Skeletal muscle tissue (tissue), 4 donors: ENCODE data around the gene GFRA1. TPM values are rescaled to one million over a fixed set of nuclear protein-coding genes. Genes with fewer than 3 reads are reported as not detected.

Experiments
- H3K27ac ChIP-seq: one replicate; pipeline ENCODE4 v1.7.0; 2013; ENCODE audit warnings: mild to moderate bottlenecking, low read depth, low read length, inconsistent platforms
- H3K27me3 ChIP-seq, 3 donors: one replicate each; pipeline ENCODE4 v1.7.0; 2013; ENCODE audit warnings: low read length in 3 of 3; ENCODE audit not compliant: control insufficient read depth in 3 of 3, insufficient read depth in 3 of 3
- H3K36me3 ChIP-seq, 3 donors: one replicate each; pipeline ENCODE4 v1.7.0; 2013; ENCODE audit warnings: low read length in 3 of 3; ENCODE audit not compliant: control insufficient read depth in 3 of 3, insufficient read depth in 3 of 3
- H3K4me1 ChIP-seq, 3 donors: one replicate each; pipeline ENCODE4 v1.7.0; 2013; ENCODE audit warnings: low read length in 3 of 3, mild to moderate bottlenecking in 3 of 3; ENCODE audit not compliant: control insufficient read depth in 3 of 3, insufficient read depth in 3 of 3
- H3K4me3 ChIP-seq, 3 donors: one replicate each; pipeline ENCODE4 v1.7.0; 2013; ENCODE audit warnings: low read length in 3 of 3
- H3K9ac ChIP-seq, 3 donors: one replicate each; pipeline ENCODE4 v1.7.0; 2013; ENCODE audit warnings: low read length in 3 of 3, mild to moderate bottlenecking in 3 of 3, moderate library complexity in 2 of 3, low read depth in 1 of 3
- H3K9me3 ChIP-seq, 3 donors: one replicate each; pipeline ENCODE4 v1.7.0; 2013; ENCODE audit warnings: low read length in 3 of 3; ENCODE audit not compliant: control insufficient read depth in 3 of 3
- total RNA-seq: library from RNA; depleted of rRNA; stranded (reverse); fragments of >200 nt; gene quantifications from one replicate; pipeline ENCODE4 v1.2.3, GENCODE V29; 2014
- donor health status: Osteomylitis.

Gene GFRA1
- total RNA-seq, 1 donor from 2014 or later, result 24.0 TPM

DNA sequence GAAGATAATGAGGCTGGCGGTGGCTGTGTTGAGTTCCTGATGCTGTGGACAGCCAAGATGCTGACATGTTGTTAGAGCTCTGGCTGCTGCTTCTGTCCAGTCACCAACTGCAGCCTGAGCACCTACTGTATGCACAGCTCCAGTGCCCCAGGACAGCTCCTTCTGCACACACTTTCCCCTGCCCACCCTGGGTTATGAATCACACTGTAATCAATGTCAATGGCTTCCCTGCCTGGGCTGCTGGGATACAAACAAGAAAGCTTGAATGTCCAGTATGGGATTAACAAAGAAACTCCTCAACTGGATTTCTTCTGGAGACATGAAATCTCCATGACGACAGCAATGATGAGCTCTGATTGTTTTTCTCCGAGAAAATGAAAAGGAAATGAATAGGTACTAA is 172.0 kb downstream of the GFRA1 start:
- Histone ChIP-seq H3K27me3 (peaks cover 0 to 2% (median 0%) of the 10 kb centered on the region in 3 donors), H3K4me3 (no peak overlapping the region), H3K9ac (no peak overlapping the region), H3K4me1 (peaks cover 0 to 7% (median 4%) of the 10 kb centered on the region in 3 donors), H3K27ac (no peak overlapping the region), H3K36me3 (no peaks in the 10 kb centered on the region), H3K9me3 (no peaks in the 10 kb centered on the region)

DNA sequence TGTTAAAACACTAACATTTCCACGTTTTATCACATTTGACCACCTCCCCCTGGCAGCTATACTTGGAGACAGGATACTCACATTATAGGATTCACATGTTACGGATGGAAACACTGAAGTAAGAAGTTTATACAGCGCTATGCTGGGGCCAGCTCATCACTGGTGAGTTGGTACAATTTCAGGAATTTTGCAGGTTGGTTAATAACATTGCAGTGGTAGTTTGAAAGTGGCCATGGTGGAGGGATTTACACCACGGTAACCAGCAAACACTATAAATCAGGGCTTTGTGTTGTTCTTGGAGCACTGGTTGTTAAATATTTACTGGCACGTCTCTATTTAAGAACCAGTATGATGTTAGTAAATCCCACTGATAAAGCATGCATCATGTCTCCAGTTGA is 174.0 kb downstream of the GFRA1 start:
- H3K4me1 ChIP-seq, result peaks cover 0 to 7% (median 4%) of the 10 kb centered on the region in 3 donors
- no peak overlapping the region for H3K9ac ChIP-seq
- no peaks in the 10 kb centered on the region for H3K36me3 ChIP-seq
- no peak overlapping the region for H3K27ac ChIP-seq
- H3K4me3 ChIP-seq, result no peak overlapping the region
- peaks cover 0 to 2% (median 0%) of the 10 kb centered on the region in 3 donors for H3K27me3 ChIP-seq
- H3K9me3 ChIP-seq, result no peaks in the 10 kb centered on the region

DNA sequence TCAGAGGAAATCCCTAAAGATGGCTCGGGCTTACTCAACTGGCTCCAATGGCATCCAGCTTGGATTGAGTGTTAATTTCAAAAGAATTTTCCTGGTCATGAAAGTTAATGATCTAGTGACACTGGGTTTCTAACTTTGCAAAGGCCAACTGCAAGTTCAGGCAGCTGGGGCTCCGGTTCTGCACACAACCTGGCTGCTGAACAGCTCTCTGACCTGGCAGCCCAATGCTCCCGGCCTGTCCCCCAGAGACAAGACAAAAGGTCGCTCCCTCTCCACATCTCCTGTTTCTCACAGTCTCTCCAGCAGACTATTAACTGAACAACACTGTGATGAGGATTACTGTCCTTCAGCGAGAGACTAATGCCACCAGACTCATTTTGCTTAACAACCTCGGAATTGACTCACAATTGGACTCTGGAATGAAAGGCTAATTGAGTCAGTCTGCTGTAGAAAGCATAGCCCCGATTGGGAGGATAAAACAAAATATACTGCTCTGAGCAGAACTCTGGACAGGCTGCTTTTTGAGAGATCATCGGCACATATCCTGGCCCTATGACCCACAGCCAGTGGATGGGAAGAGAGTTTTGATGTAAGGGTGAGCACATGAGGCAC is 174.5 kb downstream of the GFRA1 start:
- H3K36me3 ChIP-seq, result no peaks in the 10 kb centered on the region
- H3K4me3 ChIP-seq, result no peak overlapping the region
- no peak overlapping the region for H3K27ac ChIP-seq
- H3K27me3 ChIP-seq, result peaks cover 0 to 2% (median 0%) of the 10 kb centered on the region in 3 donors
- no peak overlapping the region for H3K9ac ChIP-seq
- H3K4me1 ChIP-seq, result peaks cover 0 to 7% (median 4%) of the 10 kb centered on the region in 3 donors
- H3K9me3 ChIP-seq, result no peaks in the 10 kb centered on the region

DNA sequence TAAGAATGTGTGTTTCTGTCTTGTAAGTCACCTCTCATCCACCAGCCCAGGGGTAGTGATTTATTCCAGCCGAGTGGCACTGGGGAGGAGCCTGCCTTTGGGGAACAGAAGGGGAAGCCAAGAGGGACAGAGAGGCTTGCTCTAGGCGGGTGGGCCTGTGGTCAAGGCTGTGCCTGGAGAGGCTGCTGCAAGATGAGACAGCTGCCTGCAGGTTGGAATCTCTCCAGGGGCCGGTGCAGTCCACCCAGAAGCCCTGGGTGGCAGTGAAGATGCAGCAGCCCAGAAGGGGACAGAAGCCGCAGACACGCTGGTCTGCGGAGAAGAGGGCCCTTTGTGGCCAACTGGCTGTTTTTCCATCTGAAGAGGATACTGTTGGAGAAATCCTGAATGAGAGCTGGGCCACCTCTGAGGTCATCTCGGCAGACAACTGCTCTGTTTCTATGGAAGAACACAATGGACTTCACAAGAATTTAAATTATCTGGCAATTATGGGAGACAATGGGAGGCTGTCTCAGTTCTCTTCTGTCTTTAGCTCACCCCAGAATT is 175.7 kb downstream of the GFRA1 start:
- H3K36me3 ChIP-seq, result no peaks in the 10 kb centered on the region
- no peaks in the 10 kb centered on the region for H3K9me3 ChIP-seq
- peaks cover 0 to 7% (median 4%) of the 10 kb centered on the region in 3 donors for H3K4me1 ChIP-seq
- no peak overlapping the region for H3K27ac ChIP-seq
- H3K9ac ChIP-seq, result no peak overlapping the region
- H3K27me3 ChIP-seq, result peaks cover 0 to 2% (median 0%) of the 10 kb centered on the region in 3 donors
- no peak overlapping the region for H3K4me3 ChIP-seq

DNA sequence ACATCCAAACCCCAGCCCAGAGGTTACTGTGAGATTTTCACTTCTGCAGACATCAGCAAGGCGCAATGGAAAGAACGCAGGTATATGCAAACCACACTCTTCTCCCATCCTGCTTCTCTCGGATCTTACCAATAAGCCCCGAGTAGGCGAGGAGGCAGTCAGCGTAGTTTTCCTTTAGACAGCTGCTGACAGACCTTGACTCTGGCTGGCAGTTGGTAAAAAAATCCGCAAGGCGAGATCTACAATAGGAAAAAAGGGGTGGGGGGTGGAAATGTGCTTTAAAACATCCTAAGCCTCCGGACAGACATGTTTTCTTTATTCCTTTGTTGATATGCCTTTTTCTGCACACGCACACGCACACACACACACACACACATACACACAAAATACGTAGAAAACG is 176.5 kb downstream of the GFRA1 start:
- no peaks in the 10 kb centered on the region for H3K9me3 ChIP-seq
- H3K36me3 ChIP-seq, result no peaks in the 10 kb centered on the region
- H3K27me3 ChIP-seq, result peaks cover 0 to 2% (median 0%) of the 10 kb centered on the region in 3 donors
- H3K4me1 ChIP-seq, result peaks cover 0 to 7% (median 4%) of the 10 kb centered on the region in 3 donors
- H3K27ac ChIP-seq, result no peak overlapping the region
- no peak overlapping the region for H3K9ac ChIP-seq
- no peak overlapping the region for H3K4me3 ChIP-seq

GRCh38 chr10:116094356-116094755 is 178.7 kb downstream of the GFRA1 start:
- Histone ChIP-seq H3K9ac (no peak overlapping the region), H3K4me3 (no peak overlapping the region), H3K36me3 (no peaks in the 10 kb centered on the region), H3K27ac (no peak overlapping the region), H3K27me3 (no peaks in the 10 kb centered on the region), H3K9me3 (no peaks in the 10 kb centered on the region), H3K4me1 (peaks cover 0 to 7% (median 4%) of the 10 kb centered on the region in 3 donors)

DNA sequence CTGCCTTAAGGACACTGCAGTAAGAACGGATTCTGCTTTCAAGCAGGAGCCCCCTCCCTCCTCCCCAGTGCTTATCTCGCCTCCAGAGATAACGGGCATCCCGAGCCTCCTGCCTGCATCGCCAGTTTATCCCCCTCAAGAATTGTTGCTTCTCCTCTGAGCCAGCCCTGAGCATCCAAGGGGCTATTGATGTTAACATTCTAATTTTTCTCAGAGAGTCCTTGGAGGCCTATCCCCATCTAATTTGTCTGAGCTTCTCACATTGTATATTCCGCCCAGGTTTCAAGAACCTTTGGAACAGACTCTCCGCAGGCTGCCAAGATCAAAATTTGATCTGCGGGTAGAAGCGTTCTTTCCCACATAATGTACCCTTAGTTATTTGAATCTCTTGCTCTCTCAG is 180.0 kb downstream of the GFRA1 start:
- Histone ChIP-seq H3K9me3 (no peaks in the 10 kb centered on the region), H3K4me3 (no peak overlapping the region), H3K27me3 (no peaks in the 10 kb centered on the region), H3K36me3 (no peaks in the 10 kb centered on the region), H3K27ac (no peak overlapping the region), H3K9ac (no peak overlapping the region), H3K4me1 (no peaks in the 10 kb centered on the region)

DNA sequence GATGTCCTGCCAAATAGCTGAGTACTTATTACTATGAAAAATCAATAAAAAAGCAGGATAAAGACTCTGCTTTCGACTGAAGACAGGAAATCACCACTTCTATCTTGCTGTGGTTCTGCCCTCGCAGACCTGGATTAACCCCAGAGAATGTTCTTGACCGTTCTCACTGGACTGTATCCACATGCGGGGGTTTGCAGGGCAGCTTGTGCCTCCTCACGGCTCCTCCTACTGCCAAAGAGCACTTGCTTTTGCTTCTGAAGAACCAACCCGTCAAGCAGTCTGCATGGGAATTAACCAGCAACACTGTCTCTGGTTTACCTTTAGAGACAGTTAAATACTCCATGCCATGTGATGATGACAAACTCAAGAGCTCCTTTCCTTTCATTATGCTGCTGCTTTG is 184.0 kb downstream of the GFRA1 start:
- H3K4me3 ChIP-seq, result no peak overlapping the region
- no peaks in the 10 kb centered on the region for H3K9me3 ChIP-seq
- H3K4me1 ChIP-seq, result no peaks in the 10 kb centered on the region
- no peak overlapping the region for H3K27ac ChIP-seq
- H3K9ac ChIP-seq, result no peak overlapping the region
- no peaks in the 10 kb centered on the region for H3K36me3 ChIP-seq
- no peaks in the 10 kb centered on the region for H3K27me3 ChIP-seq

GRCh38 chr10:116085323-116085722 is 187.7 kb downstream of the GFRA1 start:
- H3K27ac ChIP-seq, result no peak overlapping the region
- H3K4me3 ChIP-seq, result no peak overlapping the region
- H3K4me1 ChIP-seq, result no peaks in the 10 kb centered on the region
- no peak overlapping the region for H3K9ac ChIP-seq
- H3K36me3 ChIP-seq, result no peaks in the 10 kb centered on the region
- H3K9me3 ChIP-seq, result no peaks in the 10 kb centered on the region
- H3K27me3 ChIP-seq, result no peaks in the 10 kb centered on the region

GRCh38 chr10:116084161-116084560 is 188.8 kb downstream of the GFRA1 start:
- Histone ChIP-seq H3K4me1 (no peaks in the 10 kb centered on the region), H3K27me3 (no peaks in the 10 kb centered on the region), H3K4me3 (no peak overlapping the region), H3K9ac (no peak overlapping the region), H3K9me3 (no peaks in the 10 kb centered on the region), H3K27ac (no peak overlapping the region), H3K36me3 (no peaks in the 10 kb centered on the region)
